NCI-H446 treated with DMSO at 0.1 percent for 48 hours (cell line): ENCODE data around the gene FMOD.
"Not testable (repeated sequence)": the region's sequence is repeated elsewhere in the genome, so short reads cannot be mapped to it uniquely, and the experiment has no call there.

ENCODE experiments used
- DNase-seq: peaks from one replicate; lab custom pipeline; 2025; lab: John Stamatoyannopoulos, UW

Gene FMOD

DNA sequence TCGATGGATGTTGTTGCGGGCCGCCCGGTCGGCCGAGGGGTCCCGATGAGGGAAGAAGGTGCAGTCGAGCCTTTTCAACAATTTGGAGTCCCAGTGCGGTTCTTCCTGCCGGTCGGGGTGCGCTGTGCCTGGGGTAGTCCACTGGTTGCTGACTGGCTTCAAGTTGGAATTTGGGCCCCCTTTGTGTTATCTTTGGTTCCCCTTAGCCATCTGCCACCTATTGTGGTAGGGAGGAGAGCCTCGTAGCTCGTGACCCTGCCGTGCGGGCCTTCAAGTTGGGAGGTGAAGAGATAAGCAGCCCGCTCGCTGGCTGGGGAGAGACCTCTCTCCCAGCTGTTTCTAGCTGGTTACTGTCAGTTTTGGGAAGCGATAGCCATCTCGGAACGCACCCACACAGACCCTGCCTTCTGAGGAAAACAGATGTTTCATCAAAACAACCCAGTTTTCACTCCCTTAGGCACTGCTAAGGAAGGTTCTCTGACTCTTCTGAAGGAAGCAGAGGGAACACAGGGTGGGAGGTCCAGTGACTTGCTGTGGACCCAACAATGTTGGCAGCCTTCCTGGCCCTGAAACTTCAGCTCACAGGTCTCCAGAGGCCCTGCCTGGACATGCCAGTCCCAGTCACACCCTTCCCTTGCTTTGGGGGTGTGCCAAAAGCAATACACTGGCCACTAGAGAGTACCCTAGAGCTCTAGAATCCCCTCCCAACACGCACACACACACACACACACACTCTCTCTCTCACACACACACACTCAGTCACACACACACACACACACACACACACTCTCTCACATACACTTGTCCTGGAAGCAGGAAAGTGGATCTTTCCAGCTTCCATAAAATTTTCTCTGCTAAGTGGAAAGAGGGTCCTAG is 44.6 kb downstream of the FMOD start:
- peak; percentile 48 for DNase-seq

DNA sequence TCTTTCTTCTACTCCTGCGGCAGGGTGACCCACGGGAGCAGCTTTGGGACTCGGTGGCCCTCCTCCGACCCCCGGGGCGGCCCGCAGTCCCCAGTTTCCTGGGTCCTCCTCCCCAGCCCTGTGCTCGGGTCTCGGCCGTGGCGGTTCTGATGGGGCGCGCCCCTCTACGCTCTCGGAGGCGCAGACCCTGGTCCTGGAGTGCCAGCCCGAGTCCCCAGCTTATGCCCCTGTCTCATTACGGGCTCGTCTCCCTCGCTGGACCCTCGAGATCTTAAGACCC is 45.2 kb downstream of the FMOD start:
- DNase-seq: no peak

DNA sequence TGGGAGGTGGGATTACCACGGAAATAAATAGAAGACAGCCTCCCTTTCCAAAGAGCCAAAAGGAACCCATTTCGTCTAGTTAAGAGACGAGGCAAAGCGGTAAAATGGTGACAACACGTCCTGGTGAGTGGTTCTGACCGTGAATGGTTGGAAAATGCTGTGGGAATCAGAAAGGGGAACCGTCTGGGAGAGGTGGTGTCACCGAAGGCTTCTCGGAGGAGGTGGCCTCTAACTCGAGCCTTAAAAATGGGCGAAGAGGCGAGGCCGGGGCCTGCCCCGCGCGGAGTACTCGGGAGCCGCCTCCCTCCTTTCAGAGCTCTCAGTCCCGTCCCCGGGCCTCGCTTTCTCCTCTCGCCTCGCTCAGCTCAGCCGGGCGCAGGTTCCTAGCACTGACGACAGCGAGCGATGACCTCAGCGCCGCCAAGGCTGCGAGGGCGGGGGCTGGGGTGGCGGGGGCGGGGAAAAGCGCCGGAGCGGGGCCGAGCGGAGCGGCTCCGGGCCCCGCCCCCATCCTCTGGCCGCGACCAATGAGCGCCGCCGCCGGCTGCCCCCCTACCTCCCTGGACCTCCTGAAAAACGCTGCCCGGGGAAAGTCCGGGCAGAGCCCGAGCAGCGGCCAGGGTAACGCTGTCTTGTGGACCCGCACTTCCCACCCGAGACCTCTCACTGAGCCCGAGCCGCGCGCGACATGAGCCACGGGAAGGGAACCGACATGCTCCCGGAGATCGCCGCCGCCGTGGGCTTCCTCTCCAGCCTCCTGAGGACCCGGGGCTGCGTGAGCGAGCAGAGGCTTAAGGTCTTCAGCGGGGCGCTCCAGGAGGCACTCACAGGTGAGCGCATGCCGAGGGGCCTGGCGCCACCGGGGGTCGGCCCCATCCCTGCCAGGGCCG is 45.8 kb downstream of the FMOD start, which contains the start of gene BTG2:
Gene BTG2, plus strand, starts transcription at position 601 of the 890 bp plus-strand sequence. Its CDS starts 88 bp downstream, at position 689.
- peak; percentile 91 for DNase-seq

DNA sequence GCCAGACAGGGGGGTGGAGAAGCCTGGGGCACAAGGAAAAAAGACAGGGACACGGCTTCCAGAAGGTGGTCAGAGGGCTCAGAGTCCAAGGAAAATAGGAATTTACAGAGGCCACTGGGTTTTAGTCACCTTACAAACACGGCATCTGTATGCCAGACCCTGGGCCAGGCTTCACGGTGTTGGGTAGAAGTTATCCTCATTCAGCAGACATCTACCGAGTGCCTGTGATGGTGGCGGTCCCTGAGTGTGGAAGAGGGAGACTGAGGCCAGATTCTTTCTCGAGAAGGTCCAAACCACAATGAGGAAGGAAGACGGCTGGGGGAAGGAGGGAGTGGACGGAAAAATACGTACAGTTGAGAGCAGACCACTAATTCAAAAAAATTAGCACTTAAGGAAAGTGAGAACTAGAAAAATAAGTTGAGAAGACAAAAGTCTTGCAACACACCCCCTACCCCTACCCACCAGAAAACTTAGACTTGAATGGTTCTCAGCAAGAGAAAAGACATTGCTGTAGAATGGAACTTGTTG is 46.5 kb downstream of the FMOD start:
- DNase-seq: no peak

DNA sequence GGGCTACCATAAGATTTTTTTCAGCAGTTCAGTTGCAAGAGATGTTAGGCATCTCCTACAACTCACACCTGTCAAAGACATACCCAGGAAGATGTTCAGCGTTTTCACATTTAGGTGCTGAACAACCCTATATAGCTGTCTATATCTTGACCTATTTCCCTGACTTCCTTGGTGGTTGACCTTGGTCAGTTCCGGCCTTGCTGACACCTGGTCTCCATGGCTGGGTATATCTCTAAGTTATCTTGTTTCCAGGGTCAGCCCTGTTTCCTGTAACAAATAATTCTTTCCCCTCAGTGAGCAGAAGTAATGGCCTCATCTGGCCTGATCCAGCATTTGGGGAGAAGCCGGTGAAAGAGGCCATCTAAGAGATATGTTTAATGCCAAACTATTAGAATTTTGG is 48.0 kb downstream of the FMOD start:
- no peak for DNase-seq

DNA sequence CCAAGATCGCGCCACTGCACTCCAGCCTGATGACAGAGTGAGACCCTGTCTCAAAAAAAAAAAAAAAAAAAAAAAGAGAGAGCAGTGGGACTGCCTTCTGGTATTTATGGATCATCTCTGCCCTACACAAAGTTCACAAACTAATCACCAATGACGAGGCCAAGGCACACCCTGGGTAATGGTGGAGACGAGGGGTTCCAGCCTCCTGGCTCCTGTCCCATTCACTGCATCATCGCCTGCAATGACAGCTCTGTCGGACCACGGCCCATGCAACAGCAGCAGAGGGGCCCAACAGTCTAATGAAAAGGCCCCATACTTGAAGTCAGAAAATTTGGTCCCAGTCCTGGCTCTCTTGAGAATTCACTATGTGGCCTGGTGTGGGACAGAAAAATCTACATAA is 48.5 kb downstream of the FMOD start:
- DNase-seq: no peak

DNA sequence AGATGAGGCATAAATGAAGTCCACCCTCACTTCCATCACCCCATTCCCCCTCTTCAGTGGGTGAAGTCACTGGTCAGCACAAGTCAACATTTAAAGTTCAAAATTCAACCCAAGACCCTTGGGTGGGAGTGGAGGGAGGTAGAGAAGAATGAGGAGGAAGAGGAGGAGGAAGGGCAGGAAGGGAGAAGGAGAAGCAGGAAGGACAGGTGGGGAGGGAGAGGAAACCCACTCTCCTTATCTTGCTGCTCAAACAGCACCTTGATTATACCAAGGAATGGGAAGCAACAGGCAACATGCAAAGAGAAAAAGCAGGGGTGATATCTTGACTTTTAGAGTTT is 49.6 kb downstream of the FMOD start:
- DNase-seq: no peak

DNA sequence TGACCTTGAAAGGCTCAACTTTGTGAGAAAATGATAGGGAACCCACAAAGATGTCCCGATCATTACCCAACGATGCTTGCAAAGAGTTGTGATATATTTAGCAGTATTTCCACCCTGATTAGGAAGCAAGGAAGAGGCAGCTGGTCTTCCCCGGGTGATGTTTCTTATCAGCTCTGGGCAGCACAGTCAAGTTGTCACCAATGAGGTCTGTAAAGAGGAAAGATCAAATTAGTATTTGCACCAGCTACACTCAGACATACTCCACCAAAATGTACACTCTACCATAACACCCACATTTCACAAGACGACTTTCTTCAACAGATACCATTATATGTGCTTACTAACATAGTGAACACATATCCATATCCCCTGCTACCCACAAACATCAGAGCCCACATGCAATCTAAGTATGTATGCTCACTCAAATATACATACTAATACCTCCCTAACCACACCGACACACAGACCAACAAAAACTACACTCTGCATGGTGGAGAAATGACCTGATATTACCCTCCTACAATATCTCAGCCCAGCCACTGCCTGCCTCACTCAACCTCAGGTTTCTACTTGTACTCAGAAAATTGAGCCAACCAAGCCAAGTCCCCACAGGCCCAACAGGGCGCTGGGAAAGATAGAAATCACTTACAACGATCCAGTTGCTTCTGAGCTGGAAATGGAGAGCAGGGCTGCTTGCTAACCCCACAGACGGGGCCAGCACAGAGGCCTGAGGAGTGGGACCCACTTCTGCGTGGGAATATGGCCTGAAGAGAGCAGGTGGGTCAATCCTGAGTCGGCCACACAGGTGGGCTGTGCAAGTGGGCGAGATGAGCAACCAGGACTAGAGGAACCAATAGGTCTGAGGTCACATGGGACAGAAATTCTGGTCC is 50.2 kb downstream of the FMOD start:
- no peak for DNase-seq

DNA sequence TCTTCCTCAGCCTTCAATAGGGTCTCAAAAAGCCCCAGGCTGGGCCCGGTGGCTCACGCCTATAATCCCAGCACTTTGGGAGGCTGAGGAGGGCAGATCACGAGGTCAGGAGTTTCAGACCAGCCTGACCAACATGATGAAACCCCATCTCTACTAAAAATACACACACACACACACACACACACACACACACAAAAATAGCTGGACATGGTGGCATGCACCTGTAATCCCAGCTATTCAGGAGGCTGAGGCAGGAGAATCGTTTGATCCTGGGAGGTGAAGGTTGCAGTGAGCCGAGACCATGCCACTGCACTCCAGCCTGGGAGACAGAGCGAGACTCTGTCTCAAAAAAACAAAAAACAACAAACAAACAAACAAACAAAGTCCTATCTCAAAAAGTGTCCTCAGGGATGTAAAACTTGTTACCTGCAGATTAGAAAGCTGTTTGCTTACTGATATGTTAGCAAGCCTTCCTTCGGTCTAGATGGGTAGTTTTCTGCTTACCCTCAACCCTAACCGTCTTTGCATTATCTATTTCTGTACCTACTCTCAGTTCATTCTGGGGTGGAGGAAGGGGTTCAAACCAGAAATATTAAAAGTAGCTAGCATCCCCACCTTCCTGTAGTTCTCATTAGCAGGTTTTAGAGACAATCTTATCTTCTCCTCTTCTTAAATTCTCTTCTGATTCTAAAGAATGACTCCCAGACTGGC is 51.0 kb downstream of the FMOD start:
- not testable (repeated sequence) for DNase-seq

DNA sequence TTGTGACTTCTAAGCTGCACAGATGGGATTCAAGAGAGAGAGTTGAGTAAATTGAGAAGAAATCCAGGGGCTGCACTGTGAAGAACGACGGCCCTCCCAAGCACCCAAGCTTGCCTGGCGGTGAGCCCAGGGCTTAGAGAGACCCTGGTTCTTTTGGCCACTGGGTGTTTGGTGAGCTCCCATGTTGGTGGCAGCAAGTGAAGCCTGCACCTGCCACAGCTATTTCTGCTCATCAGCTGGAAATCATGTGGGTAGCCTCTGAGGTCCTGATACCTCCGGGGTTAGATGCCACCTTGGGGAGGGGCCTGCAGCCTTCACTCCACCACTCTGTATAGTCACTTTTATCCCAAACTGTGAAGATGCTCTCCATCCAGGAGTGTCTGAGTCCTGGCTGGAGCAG is 51.8 kb downstream of the FMOD start:
- DNase-seq: no peak

DNA sequence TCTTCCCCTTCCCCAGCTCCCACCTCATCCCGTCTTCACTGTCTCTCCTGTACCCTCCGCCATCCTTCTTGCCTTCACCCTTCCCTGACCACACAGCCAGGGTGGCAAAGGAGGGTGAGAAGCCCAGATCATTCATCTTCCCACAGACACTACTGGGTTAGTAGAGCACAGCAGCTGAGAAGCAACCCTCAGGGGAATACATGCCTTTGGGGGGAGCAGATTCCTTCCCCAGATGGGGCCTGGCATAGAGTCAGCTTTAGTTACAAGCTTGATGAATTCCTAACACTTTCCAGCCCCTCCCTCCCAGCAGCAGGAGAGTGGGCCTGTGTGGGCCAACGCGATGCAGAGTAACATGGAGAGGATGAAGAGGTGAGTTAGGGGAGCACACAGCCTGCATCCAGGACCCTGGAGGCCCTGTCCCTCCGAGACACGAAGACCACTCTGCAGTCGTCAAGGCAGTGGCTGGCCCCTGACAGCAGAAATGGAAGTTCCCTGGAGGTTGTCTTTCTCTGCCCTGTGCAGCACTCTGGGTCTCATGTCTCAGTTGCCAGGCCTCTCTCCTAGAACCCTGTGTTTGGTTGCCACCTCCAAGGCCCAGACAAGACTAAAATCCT is 54.4 kb downstream of the FMOD start:
- no peak for DNase-seq

DNA sequence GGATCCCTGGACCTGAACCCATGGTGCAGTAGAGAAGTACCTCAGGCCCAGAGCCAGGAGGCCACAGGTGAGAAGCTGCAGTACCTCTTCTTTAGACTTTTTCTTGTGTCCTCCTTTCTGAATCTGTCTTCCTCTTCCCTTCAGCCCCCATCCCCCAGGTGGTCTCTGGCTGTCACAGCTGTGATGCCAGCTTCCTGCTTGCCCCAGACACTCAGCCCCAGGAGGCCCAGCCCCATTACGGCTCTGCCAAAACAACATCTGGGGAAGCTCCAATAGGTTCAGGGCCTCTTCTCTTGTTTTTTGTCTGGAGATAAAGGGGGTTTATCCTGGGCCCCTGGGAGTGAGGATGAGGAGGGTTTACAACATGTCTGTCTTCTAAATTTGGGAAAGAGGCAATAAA is 55.1 kb downstream of the FMOD start:
- no peak for DNase-seq

DNA sequence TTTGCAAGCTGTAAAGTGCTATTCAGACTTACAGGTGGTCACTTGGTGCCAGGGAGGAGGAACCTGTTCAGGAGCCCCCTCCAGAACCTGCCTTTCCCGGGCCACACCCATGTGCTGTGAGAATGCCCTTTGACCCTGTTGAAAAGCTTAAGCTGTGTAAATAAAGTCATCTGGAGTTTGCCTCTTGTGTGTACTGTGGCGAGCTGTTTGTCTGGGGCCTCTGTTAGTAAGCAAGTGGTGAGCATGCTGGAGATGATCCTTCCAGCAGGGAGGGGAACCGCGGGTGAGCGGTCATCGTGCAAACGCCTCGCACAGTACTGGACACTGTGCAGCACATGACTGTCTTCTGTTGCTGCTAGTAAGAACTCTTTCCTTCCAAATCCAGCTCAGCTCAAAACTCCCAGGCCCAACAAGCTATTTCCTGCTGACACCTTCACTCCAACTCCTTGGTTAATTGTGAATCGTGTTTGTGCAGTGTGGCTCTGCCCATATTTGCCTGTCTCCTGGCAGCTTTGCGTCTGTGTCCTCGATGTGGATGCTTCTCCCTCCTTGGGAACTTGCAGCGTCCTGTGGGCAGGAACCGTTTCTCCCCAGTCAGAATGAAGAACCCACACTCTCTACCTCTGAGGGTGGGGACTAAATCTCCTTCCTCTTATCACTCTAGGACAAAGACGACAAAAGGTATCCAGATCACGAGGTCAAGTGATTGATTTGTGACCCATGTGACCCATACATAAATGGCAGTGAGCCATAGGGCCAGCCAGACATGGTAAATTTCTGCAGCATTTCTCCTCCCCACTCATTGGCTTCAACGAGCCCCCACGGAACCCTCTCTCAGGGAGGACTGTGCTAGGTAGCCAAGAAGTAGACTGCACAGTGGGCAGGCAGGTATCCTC is 59.5 kb downstream of the FMOD start:
- DNase-seq: no peak
